H9 (cell line): ENCODE data around the gene PRRC2B. TPM values are rescaled to one million over a fixed set of nuclear protein-coding genes. Genes with fewer than 3 reads are reported as not detected.

Source experiments
- DNase-seq: peaks from one replicate; pipeline ENCODE4 v3.0.0-alpha.2; 2017
- H2AFZ ChIP-seq: one replicate; pipeline ENCODE4 v1.6.1; 2013; ENCODE audit warnings: mild to moderate bottlenecking, low read length, control low read depth, moderate library complexity
- H2AK5ac ChIP-seq: 2 replicates; pipeline ENCODE4 v1.6.1; 2013; ENCODE audit warnings: low read length, control low read depth, mixed read lengths; ENCODE audit not compliant: insufficient read length
- H2BK120ac ChIP-seq: one replicate; pipeline ENCODE4 v1.6.1; 2013; ENCODE audit warnings: low read depth, mild to moderate bottlenecking, low read length, control low read depth, inconsistent platforms; ENCODE audit not compliant: poor library complexity, severe bottlenecking
- H2BK12ac ChIP-seq: 2 replicates; pipeline ENCODE4 v1.6.1; 2013; ENCODE audit warnings: low read length, control low read depth, mixed read lengths, low read depth; ENCODE audit not compliant: insufficient read length
- H2BK15ac ChIP-seq: 2 replicates; pipeline ENCODE4 v1.6.1; 2013; ENCODE audit warnings: low read depth, low read length, control low read depth
- H2BK20ac ChIP-seq: one replicate; pipeline ENCODE4 v1.6.1; 2013; ENCODE audit warnings: low read depth, mild to moderate bottlenecking, low read length, control low read depth, inconsistent platforms; ENCODE audit not compliant: poor library complexity, severe bottlenecking
- H2BK5ac ChIP-seq: 2 replicates; pipeline ENCODE4 v1.6.1; 2013; ENCODE audit warnings: low read length, control low read depth, mixed read lengths; ENCODE audit not compliant: insufficient read length
- H3K14ac ChIP-seq: 2 replicates; pipeline ENCODE4 v1.6.1; 2013; ENCODE audit warnings: low read length, control low read depth; ENCODE audit not compliant: insufficient read depth
- H3K18ac ChIP-seq: 2 replicates; pipeline ENCODE4 v1.6.1; 2013; ENCODE audit warnings: low read depth, mild to moderate bottlenecking, mixed read lengths, low read length, control low read depth; ENCODE audit not compliant: insufficient read length
- H3K23ac ChIP-seq: 2 replicates; pipeline ENCODE4 v1.6.1; 2013; ENCODE audit warnings: low read length, control low read depth, mixed read lengths, low read depth; ENCODE audit not compliant: insufficient read length
- H3K23me2 ChIP-seq: 2 replicates; pipeline ENCODE4 v1.6.1; 2013; ENCODE audit warnings: low read depth, mild to moderate bottlenecking, mixed read lengths, low read length, control low read depth; ENCODE audit not compliant: insufficient read length, poor library complexity, severe bottlenecking
- H3K27ac ChIP-seq: 2 replicates; pipeline ENCODE4 v1.5.1; 2013; ENCODE audit warnings: low read length, control low read depth, mixed read lengths, low read depth; ENCODE audit not compliant: insufficient read length
- H3K27me3 ChIP-seq: 2 replicates; pipeline ENCODE4 v1.6.1; 2013; ENCODE audit warnings: low read length, control low read depth, inconsistent platforms; ENCODE audit not compliant: insufficient read depth
- H3K4ac ChIP-seq: 2 replicates; pipeline ENCODE4 v1.6.1; 2013; ENCODE audit warnings: low read depth, mild to moderate bottlenecking, control low read depth, inconsistent platforms, low read length, moderate library complexity
- H3K4me1 ChIP-seq: 2 replicates; pipeline ENCODE4 v1.6.1; 2013; ENCODE audit warnings: low read length, control low read depth, inconsistent platforms; ENCODE audit not compliant: insufficient read depth
- H3K4me2 ChIP-seq: 2 replicates; pipeline ENCODE4 v1.6.1; 2013; ENCODE audit warnings: low read length, control low read depth, mixed read lengths; ENCODE audit not compliant: insufficient read length, insufficient read depth
- H3K56ac ChIP-seq: 2 replicates; pipeline ENCODE4 v1.6.1; 2013; ENCODE audit warnings: low read depth, mild to moderate bottlenecking, mixed read lengths, low read length, control low read depth; ENCODE audit not compliant: insufficient read length
- H3K79me1 ChIP-seq: 2 replicates; pipeline ENCODE4 v1.6.1; 2013; ENCODE audit warnings: low read depth, mild to moderate bottlenecking, moderate library complexity, low read length, control low read depth, inconsistent platforms; ENCODE audit not compliant: insufficient read depth, poor library complexity, severe bottlenecking
- H3K79me2 ChIP-seq: 2 replicates; pipeline ENCODE4 v1.6.1; 2013; ENCODE audit warnings: low read length, control low read depth, inconsistent platforms; ENCODE audit not compliant: insufficient read depth
- H3K9ac ChIP-seq: 2 replicates; pipeline ENCODE4 v1.6.1; 2013; ENCODE audit warnings: low read length, control low read depth, mixed read lengths; ENCODE audit not compliant: insufficient read length; ENCODE audit errors: extremely low read depth
- H3K9me3 ChIP-seq: one replicate; pipeline ENCODE4 v1.6.1; 2013; ENCODE audit warnings: low read depth, low read length, inconsistent platforms; ENCODE audit not compliant: control insufficient read depth
- H3T11ph ChIP-seq: one replicate; pipeline ENCODE4 v1.6.1; 2013; ENCODE audit warnings: mild to moderate bottlenecking, low read length, control low read depth, inconsistent platforms
- H4K20me1 ChIP-seq: one replicate; pipeline ENCODE4 v1.6.1; 2013; ENCODE audit not compliant: control insufficient read depth, insufficient read length, insufficient read depth
- H4K5ac ChIP-seq: 2 replicates; pipeline ENCODE4 v1.6.1; 2013; ENCODE audit warnings: low read depth, mild to moderate bottlenecking, mixed read lengths, low read length, control low read depth; ENCODE audit not compliant: insufficient read length
- H4K8ac ChIP-seq: replicated peaks from 2 replicates; pipeline ENCODE4 v1.6.1; 2013; ENCODE audit warnings: low read length, control low read depth, mixed read lengths, low read depth; ENCODE audit not compliant: insufficient read length
- H4K91ac ChIP-seq: 2 replicates; pipeline ENCODE4 v1.6.1; 2013; ENCODE audit warnings: low read depth, mild to moderate bottlenecking, moderate library complexity, mixed read lengths, low read length, control low read depth; ENCODE audit not compliant: insufficient read length
- H3K27ac Mint-ChIP-seq, 3 experiments: 2 replicates in 2 of 3; 3 replicates in 1 of 3; pipeline ENCODE4 v1.8.0; 2020 to 2021; ENCODE audit warnings: mixed read lengths in 3 of 3, mild to moderate bottlenecking in 1 of 3, moderate library complexity in 1 of 3
- H3K27me3 Mint-ChIP-seq: 2 replicates; pipeline ENCODE4 v1.8.0; 2021; ENCODE audit warnings: low read depth, mild to moderate bottlenecking, moderate library complexity, mixed read lengths
- H3K36me3 Mint-ChIP-seq, 3 experiments: 2 replicates in 2 of 3; 3 replicates in 1 of 3; pipeline ENCODE4 v1.8.0; 2020 to 2021; ENCODE audit warnings: low read depth in 3 of 3, mixed read lengths in 3 of 3; ENCODE audit not compliant: insufficient read depth in 1 of 3
- H3K4me1 Mint-ChIP-seq, 2 experiments: 2 replicates each; pipeline ENCODE4 v1.8.0; 2020; ENCODE audit warnings: mixed read lengths in 2 of 2
- H3K4me3 Mint-ChIP-seq, 2 experiments: 2 replicates in 1 of 2; 3 replicates in 1 of 2; pipeline ENCODE4 v1.8.0; 2020 to 2021; ENCODE audit warnings: mild to moderate bottlenecking in 2 of 2, mixed read lengths in 2 of 2, moderate library complexity in 1 of 2
- H3K9me3 Mint-ChIP-seq, 2 experiments: 2 replicates in 1 of 2; 3 replicates in 1 of 2; pipeline ENCODE4 v1.8.0; 2020; ENCODE audit warnings: mild to moderate bottlenecking in 2 of 2, mixed read lengths in 2 of 2, moderate library complexity in 1 of 2
- CTCF ChIP-seq: fragments of 200-600 bp; sonication (generic); conservative IDR thresholded peaks from 3 replicates; pipeline ENCODE4 v1.8.0; 2021; ENCODE audit warnings: antibody characterized with exemption, mild to moderate bottlenecking
- WGBS: extraction: QIAGEN DNeasy Blood & Tissue Kit; methylation state at CpG from one replicate; pipeline ENCODE4 v1.1.7; 2013; ENCODE audit warnings: missing lambda C conversion rate, low lambda C conversion rate, mixed read lengths; ENCODE audit not compliant: insufficient read length; ENCODE audit errors: extremely low coverage; 5-methylcytosine and 5-hydroxymethylcytosine counted together
- total RNA-seq: library from RNA; stranded (reverse); gene quantifications from 2 replicates; pipeline ENCODE4 v1.2.1, GENCODE V29; 2021

PRRC2B gene
- total RNA-seq, 1 experiment from 2014 or later = 251 TPM

- H2BK20ac ChIP-seq = no peak overlapping the region
- no peak overlapping the region for H3K14ac ChIP-seq
- no peak overlapping the region for H3K23ac ChIP-seq
- no peak overlapping the region for H4K91ac ChIP-seq
- Mint-ChIP-seq H3K27me3 (no peaks in the 10 kb centered on the region), H3K4me1 (no peaks in the 10 kb centered on the region), H3K36me3 (peaks cover 91 to 100% (median 100%) of the 10 kb centered on the region in 3 experiments; a peak in 6 of 7 replicates), H3K27ac (peak overlapping the region in 2 of 3 experiments; percentile 18 to 30; a peak in 2 of 7 replicates), H3K9me3 (no peaks in the 10 kb centered on the region), H3K4me3 (no peak overlapping the region)
- H3K4me1 ChIP-seq = no peaks in the 10 kb centered on the region
- H2BK12ac ChIP-seq = no peak overlapping the region
- H2BK5ac ChIP-seq = no peak overlapping the region
- no CpG with 5 or more reads among the region's 9 CpGs for WGBS
- no peak overlapping the region for H3K56ac ChIP-seq
- H3K79me2 ChIP-seq = no peaks in the 10 kb centered on the region
- H3K9me3 ChIP-seq = no peaks in the 10 kb centered on the region
- no peaks in the 10 kb centered on the region for H4K20me1 ChIP-seq
- no peak overlapping the region for H4K5ac ChIP-seq
- no peak overlapping the region for H3K27ac ChIP-seq
- no peaks in the 10 kb centered on the region for H3K27me3 ChIP-seq
- no peak overlapping the region for H3K9ac ChIP-seq
- no peaks in the 10 kb centered on the region for H3K79me1 ChIP-seq
- H3K4ac ChIP-seq = no peak overlapping the region
- no peak overlapping the region for H3K4me2 ChIP-seq
- no peak overlapping the region for H3K18ac ChIP-seq
- H2AK5ac ChIP-seq = no peak overlapping the region
- no peak for TF ChIP-seq CTCF
- no peak overlapping the region for H2AFZ ChIP-seq
- H4K8ac ChIP-seq = no peak overlapping the region
- H3T11ph ChIP-seq = no peak overlapping the region
- no peak overlapping the region for H2BK120ac ChIP-seq
- H2BK15ac ChIP-seq = no peak overlapping the region
- DNase-seq = no peak
- no peaks in the 10 kb centered on the region for H3K23me2 ChIP-seq
Observed at GRCh38 chr9:131487001-131487400, 93.1 kb downstream of the PRRC2B start.
